Measurements from ENCODE around the gene EEA1.

EEA1 gene

GRCh38 chr12:92726850-92727249 lies 202.2 kb downstream of the EEA1 start:
- TF ChIP-seq TAF1 (IDR thresholded peaks at IDR 0.05; ENCODE audit: borderline replicate concordance, insufficient read depth, low read length): no peak
- TF ChIP-seq REST (IDR thresholded peaks at IDR 0.05; ENCODE audit: insufficient read depth in 1 of 2, low read depth in 2 of 2, low read length in 2 of 2): no peak
- no peak for TF ChIP-seq POLR2AphosphoS5 (IDR thresholded peaks at IDR 0.05; ENCODE audit: low read depth, low read length)
- TF ChIP-seq FOXP2 (optimal IDR thresholded peaks at IDR 0.05; ENCODE audit: borderline replicate concordance, extremely low read depth, extremely low read length, insufficient read depth): no peak
- no peak for TF ChIP-seq SIN3A (IDR thresholded peaks at IDR 0.05; ENCODE audit: borderline replicate concordance, insufficient read depth, low read length)

GRCh38 chr12:92722897-92723296 lies 206.2 kb downstream of the EEA1 start:
- TF ChIP-seq REST (IDR thresholded peaks at IDR 0.05; ENCODE audit: insufficient read depth in 1 of 2, low read depth in 2 of 2, low read length in 2 of 2) (no peak), FOXP2 (optimal IDR thresholded peaks at IDR 0.05; ENCODE audit: borderline replicate concordance, extremely low read depth, extremely low read length, insufficient read depth) (no peak), POLR2AphosphoS5 (IDR thresholded peaks at IDR 0.05; ENCODE audit: low read depth, low read length) (no peak), SIN3A (IDR thresholded peaks at IDR 0.05; ENCODE audit: borderline replicate concordance, insufficient read depth, low read length) (no peak)

- no peak for TF ChIP-seq FOXP2 (optimal IDR thresholded peaks at IDR 0.05; ENCODE audit: borderline replicate concordance, extremely low read depth, extremely low read length, insufficient read depth)
- no peak for TF ChIP-seq SIN3A (IDR thresholded peaks at IDR 0.05; ENCODE audit: borderline replicate concordance, insufficient read depth, low read length)
- TF ChIP-seq POLR2AphosphoS5 (IDR thresholded peaks at IDR 0.05; ENCODE audit: low read depth, low read length): no peak
- TF ChIP-seq REST (IDR thresholded peaks at IDR 0.05; ENCODE audit: insufficient read depth in 1 of 2, low read depth in 2 of 2, low read length in 2 of 2): no peak
- no peak for TF ChIP-seq TAF1 (IDR thresholded peaks at IDR 0.05; ENCODE audit: borderline replicate concordance, insufficient read depth, low read length)
These were observed 207.4 kb downstream of the EEA1 start for GRCh38 chr12:92721656-92722055.

GRCh38 chr12:92721130-92721529 lies 208.0 kb downstream of the EEA1 start:
- TF ChIP-seq SIN3A (IDR thresholded peaks at IDR 0.05; ENCODE audit: borderline replicate concordance, insufficient read depth, low read length): no peak
- TF ChIP-seq POLR2AphosphoS5 (IDR thresholded peaks at IDR 0.05; ENCODE audit: low read depth, low read length): no peak
- no peak for TF ChIP-seq REST (IDR thresholded peaks at IDR 0.05; ENCODE audit: insufficient read depth in 1 of 2, low read depth in 2 of 2, low read length in 2 of 2)
- TF ChIP-seq TAF1 (IDR thresholded peaks at IDR 0.05; ENCODE audit: borderline replicate concordance, insufficient read depth, low read length): no peak
- no peak for TF ChIP-seq FOXP2 (optimal IDR thresholded peaks at IDR 0.05; ENCODE audit: borderline replicate concordance, extremely low read depth, extremely low read length, insufficient read depth)
